Ovary (tissue), 3 donors: ENCODE data around the gene DOCK11.

Experiments
- EP300 ChIP-seq: sonication (generic); formaldehyde crosslinking; IDR thresholded peaks from one replicate; pipeline ENCODE4 v1.6.1; 2017; ENCODE audit warnings: antibody characterized with exemption
- TF ChIP-seq, protein P1 (sequence below), 3 donors: fragments of 450-650 bp in 2 of 3; fragments of 200-600 bp in 1 of 3; IDR thresholded peaks; one replicate each; pipeline versions ENCODE4 v1.5.1 to v1.8.0; 2016 to 2022; ENCODE audit warnings: antibody characterized with exemption in 3 of 3, mild to moderate bottlenecking in 1 of 3
- donor health status: DM: no; HTN: no; CAD: no.

DNA sequence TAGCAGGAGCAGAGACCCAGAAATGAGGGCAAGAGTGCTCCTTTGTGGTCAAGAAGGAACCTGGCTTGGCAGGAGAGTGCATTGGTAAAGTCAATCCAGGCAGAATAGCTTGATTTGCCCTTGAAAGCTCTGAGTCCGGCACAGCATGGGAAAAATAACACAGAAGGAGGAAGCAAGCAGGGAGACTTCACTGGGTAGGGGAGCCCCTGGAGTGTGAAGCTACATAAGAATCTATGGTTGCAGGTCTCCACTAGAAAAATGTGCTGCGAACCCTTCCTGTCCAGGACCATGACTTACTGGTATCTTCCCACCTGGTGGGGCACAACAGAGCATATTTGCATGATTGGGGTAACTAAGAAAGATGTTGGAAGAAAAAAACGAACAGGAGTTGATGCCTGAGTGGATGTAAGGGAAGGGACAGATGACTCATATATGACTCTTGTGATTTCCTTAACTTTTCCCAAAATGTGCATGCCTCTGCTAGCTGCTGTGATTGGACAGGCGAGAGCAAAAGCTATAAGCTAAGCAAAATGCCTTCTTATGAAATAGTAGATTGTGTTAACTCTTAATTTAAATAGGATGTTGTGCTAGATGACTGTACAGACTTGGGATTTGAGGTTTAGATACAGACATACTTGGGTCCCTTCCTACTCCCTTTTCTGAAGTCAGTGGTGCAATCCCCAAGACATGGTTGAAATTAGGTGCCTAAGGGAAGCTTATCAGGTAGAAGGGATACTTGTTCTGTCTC is 235.1 kb downstream of the DOCK11 start:
- TF ChIP-seq, protein P1, sequence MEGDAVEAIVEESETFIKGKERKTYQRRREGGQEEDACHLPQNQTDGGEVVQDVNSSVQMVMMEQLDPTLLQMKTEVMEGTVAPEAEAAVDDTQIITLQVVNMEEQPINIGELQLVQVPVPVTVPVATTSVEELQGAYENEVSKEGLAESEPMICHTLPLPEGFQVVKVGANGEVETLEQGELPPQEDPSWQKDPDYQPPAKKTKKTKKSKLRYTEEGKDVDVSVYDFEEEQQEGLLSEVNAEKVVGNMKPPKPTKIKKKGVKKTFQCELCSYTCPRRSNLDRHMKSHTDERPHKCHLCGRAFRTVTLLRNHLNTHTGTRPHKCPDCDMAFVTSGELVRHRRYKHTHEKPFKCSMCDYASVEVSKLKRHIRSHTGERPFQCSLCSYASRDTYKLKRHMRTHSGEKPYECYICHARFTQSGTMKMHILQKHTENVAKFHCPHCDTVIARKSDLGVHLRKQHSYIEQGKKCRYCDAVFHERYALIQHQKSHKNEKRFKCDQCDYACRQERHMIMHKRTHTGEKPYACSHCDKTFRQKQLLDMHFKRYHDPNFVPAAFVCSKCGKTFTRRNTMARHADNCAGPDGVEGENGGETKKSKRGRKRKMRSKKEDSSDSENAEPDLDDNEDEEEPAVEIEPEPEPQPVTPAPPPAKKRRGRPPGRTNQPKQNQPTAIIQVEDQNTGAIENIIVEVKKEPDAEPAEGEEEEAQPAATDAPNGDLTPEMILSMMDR (IDR thresholded peaks at IDR 0.05), result no peak
- no peak for TF ChIP-seq EP300
